Mesothelial cell of epicardium (in vitro differentiated cells): ENCODE measurements around the gene DNMT1. TPM values are rescaled to one million over a fixed set of nuclear protein-coding genes. Genes with fewer than 3 reads are reported as not detected.

Experiments
- DNase-seq, 2 experiments: peaks; one replicate each; pipeline ENCODE4 v3.0.0; 2021; ENCODE audit warnings: low spot score in 2 of 2; ENCODE audit not compliant: unreplicated experiment in 2 of 2
- H3K27ac Mint-ChIP-seq: 2 replicates; pipeline ENCODE4 v1.8.0; 2021; ENCODE audit warnings: mixed read lengths
- H3K27me3 Mint-ChIP-seq: 2 replicates; pipeline ENCODE4 v1.8.0; 2021; ENCODE audit warnings: low read depth, mixed read lengths
- H3K36me3 Mint-ChIP-seq: 2 replicates; pipeline ENCODE4 v1.8.0; 2021; ENCODE audit warnings: mixed read lengths
- H3K4me1 Mint-ChIP-seq: 2 replicates; pipeline ENCODE4 v1.8.0; 2021; ENCODE audit warnings: mixed read lengths
- H3K4me3 Mint-ChIP-seq: 2 replicates; pipeline ENCODE4 v1.8.0; 2021; ENCODE audit warnings: mild to moderate bottlenecking, moderate library complexity, mixed read lengths
- H3K9me3 Mint-ChIP-seq: 2 replicates; pipeline ENCODE4 v1.8.0; 2021; ENCODE audit warnings: mixed read lengths
- total RNA-seq: library from RNA; stranded (reverse); gene quantifications from 3 replicates; pipeline ENCODE4 v1.2.1, GENCODE V29; 2021
- TF ChIP-seq, protein P1 (sequence below): fragments of 200-600 bp; sonication (generic); IDR thresholded peaks from one replicate; pipeline ENCODE4 v1.5.0; 2021; ENCODE audit warnings: antibody characterized with exemption; ENCODE audit not compliant: unreplicated experiment

DNMT1 gene
- total RNA-seq, 1 donor from 2014 or later = 110 TPM

DNA sequence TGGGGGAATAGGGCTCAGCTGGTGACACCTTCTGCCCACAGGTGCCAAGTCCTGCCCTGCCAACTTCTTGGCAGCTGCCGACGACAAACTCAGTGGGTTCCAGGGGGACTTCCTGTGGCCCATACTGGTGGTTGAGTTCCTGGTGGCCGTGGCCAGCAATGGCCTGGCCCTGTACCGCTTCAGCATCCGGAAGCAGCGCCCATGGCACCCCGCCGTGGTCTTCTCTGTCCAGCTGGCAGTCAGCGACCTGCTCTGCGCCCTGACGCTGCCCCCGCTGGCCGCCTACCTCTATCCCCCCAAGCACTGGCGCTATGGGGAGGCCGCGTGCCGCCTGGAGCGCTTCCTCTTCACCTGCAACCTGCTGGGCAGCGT is 81.2 kb downstream of the DNMT1 start:
- Mint-ChIP-seq H3K4me1 (no peaks in the 10 kb centered on the region), H3K27me3 (no peaks in the 10 kb centered on the region), H3K9me3 (no peaks in the 10 kb centered on the region), H3K4me3 (no peak overlapping the region), H3K27ac (no peak overlapping the region), H3K36me3 (peaks cover 21% of the 10 kb centered on the region)
- DNase-seq = no peak
- TF ChIP-seq, protein P1, sequence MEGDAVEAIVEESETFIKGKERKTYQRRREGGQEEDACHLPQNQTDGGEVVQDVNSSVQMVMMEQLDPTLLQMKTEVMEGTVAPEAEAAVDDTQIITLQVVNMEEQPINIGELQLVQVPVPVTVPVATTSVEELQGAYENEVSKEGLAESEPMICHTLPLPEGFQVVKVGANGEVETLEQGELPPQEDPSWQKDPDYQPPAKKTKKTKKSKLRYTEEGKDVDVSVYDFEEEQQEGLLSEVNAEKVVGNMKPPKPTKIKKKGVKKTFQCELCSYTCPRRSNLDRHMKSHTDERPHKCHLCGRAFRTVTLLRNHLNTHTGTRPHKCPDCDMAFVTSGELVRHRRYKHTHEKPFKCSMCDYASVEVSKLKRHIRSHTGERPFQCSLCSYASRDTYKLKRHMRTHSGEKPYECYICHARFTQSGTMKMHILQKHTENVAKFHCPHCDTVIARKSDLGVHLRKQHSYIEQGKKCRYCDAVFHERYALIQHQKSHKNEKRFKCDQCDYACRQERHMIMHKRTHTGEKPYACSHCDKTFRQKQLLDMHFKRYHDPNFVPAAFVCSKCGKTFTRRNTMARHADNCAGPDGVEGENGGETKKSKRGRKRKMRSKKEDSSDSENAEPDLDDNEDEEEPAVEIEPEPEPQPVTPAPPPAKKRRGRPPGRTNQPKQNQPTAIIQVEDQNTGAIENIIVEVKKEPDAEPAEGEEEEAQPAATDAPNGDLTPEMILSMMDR = no peak

DNA sequence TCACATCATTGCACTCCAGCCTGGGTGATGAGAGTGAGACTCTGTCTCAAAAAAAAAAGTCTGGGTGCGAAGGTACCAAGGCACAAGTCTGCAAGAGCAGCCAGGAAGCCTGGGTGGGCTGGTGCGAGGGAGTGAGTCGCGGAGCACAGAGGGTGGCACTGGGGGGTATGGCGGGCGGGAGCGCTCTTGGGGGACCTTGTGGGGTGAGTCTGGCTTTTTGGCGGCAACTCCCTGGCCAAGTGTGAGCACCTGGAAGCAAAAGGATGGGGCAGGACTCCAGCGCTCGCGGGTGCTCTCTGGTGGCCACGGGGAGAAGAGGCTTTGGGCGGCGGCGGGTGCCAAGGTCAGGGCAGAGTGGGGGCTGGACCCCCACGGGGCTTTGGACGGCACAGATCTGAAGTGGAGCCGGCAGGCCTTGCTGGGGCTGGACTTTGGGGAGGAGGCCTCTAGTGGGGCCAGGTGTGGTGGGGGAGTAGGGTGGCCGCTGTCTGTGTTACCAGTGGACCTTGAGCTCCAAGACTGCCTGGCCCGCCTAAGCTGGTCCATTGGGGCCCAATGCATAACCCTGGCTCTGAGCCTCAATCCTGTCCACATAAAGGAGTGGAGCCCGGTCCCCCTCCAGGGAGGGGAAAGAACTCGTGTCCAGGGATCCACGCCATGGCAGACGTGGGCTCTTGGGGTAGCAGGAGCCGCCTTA is 81.7 kb downstream of the DNMT1 start:
- no peak for DNase-seq
- peak overlapping the region; percentile 39 for H3K27ac Mint-ChIP-seq
- H3K4me3 Mint-ChIP-seq = no peak overlapping the region
- H3K27me3 Mint-ChIP-seq = no peaks in the 10 kb centered on the region
- no peaks in the 10 kb centered on the region for H3K4me1 Mint-ChIP-seq
- TF ChIP-seq, protein P1 = peak; percentile 30
- H3K36me3 Mint-ChIP-seq = peaks cover 21% of the 10 kb centered on the region
- H3K9me3 Mint-ChIP-seq = no peaks in the 10 kb centered on the region

DNA sequence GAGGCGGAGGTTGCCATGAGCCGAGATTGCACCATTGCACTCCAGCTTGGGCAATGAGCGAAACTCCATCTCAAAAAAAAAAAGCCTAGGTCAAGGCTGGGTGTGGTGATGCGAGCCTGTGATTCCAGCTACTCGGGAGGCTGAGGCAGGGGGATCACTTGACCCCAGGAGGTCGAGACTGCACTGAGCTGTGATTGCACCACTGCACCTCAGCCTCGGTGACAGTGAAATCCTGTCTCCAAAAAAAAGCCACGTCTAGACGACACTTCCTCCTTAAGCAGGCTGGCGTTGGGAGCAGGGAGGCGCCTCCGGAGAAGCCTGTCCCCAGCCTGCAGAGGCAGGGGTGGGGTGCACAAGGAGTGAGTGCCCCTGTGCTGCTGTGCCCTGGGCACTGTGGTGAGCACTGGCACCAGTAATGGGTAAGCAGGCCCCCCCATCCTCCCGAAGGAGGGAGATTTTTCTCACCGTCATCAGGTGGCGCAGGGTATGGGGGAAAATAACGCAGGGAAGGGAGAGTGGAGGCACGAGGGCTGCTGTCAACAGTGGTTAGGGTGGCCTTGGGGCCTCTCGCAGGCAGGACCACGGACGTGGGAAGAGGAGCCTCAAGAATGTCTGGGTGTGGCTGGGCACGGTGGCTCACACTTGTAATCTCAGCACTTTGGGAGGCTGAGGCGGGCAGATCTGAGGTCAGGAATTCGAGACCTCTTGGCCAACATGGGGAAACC is 82.6 kb downstream of the DNMT1 start:
- H3K9me3 Mint-ChIP-seq = no peaks in the 10 kb centered on the region
- peaks cover 4% of the 10 kb centered on the region for H3K4me1 Mint-ChIP-seq
- no peak for DNase-seq
- H3K36me3 Mint-ChIP-seq = peaks cover 17% of the 10 kb centered on the region
- no peak overlapping the region for H3K4me3 Mint-ChIP-seq
- TF ChIP-seq, protein P1 = no peak
- H3K27me3 Mint-ChIP-seq = no peaks in the 10 kb centered on the region
- H3K27ac Mint-ChIP-seq = peak overlapping the region; percentile 25

DNA sequence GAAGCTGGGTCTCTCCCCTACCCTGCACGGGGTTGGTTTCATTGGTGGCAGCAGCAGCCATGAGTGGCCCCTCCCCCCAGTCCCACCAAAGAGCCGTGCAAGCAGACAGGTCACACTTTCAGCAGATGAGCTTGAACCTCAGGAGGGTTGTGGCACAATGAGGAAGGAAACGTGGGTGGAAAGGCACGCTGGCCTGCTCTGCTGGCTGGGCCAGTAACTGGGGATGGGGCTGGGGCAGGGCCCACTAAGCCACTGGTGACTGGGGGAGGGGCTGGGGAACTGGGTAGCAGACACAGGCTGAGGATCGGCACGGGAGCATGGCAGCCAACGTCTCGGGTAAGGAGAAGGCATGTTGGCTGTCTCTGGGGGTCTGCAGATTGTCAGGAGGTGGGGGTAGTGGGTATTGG is 83.3 kb downstream of the DNMT1 start, which contains the start of gene P2RY11:
Gene P2RY11 (plus strand): TSS at position 289 of the 407 bp plus-strand sequence. CDS start 29 bp downstream, at position 318.
- no peak for DNase-seq
- Mint-ChIP-seq H3K9me3 (no peaks in the 10 kb centered on the region), H3K4me3 (no peak within 1 kb of the TSS), H3K27me3 (no peaks in the 10 kb centered on the region), H3K27ac (peak within 1 kb of the TSS; percentile 25), H3K36me3 (peaks cover 21% of the 10 kb centered on the region), H3K4me1 (peaks cover 10% of the 10 kb centered on the region)
- TF ChIP-seq, protein P1 = no peak

DNA sequence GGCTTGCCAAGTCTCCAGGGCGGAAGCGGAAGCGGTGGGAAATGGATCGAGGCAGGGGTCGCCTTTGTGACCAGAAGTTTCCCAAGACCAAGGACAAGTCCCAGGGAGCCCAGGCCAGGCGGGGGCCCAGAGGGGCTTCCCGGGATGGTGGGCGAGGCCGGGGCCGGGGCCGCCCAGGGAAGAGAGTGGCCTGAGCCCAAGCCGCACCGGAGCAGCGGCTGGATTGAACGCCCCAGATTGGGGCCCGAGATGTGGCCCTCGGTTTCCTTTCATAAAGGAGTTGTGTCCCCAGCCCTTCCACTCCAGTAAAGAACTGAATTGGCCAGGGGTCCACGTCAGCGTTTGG is 83.8 kb downstream of the DNMT1 start:
- peaks cover 11% of the 10 kb centered on the region for H3K4me1 Mint-ChIP-seq
- no peaks in the 10 kb centered on the region for H3K27me3 Mint-ChIP-seq
- no peak overlapping the region for H3K27ac Mint-ChIP-seq
- no peak for DNase-seq
- H3K4me3 Mint-ChIP-seq = no peak overlapping the region
- no peaks in the 10 kb centered on the region for H3K9me3 Mint-ChIP-seq
- peaks cover 17% of the 10 kb centered on the region for H3K36me3 Mint-ChIP-seq
- TF ChIP-seq, protein P1 = no peak
